Measurements from ENCODE around the gene TSPAN5.

TSPAN5 gene

GRCh38 chr4:98452091-98452490 lies 206.3 kb downstream of the TSPAN5 start:
- no peak for DNase-seq (ENCODE audit: low spot score)

GRCh38 chr4:98448908-98449307 lies 209.5 kb downstream of the TSPAN5 start:
- no peak for DNase-seq (ENCODE audit: low spot score)

- no peak for DNase-seq (ENCODE audit: low spot score)
These were observed 210.8 kb downstream of the TSPAN5 start for GRCh38 chr4:98447648-98448047.

GRCh38 chr4:98446499-98447375 lies 211.7 kb downstream of the TSPAN5 start:
- peak; percentile 40 for DNase-seq (ENCODE audit: low spot score)

- no peak for DNase-seq (ENCODE audit: low spot score)
These were observed 214.0 kb downstream of the TSPAN5 start for GRCh38 chr4:98444371-98444770.

GRCh38 chr4:98434816-98435215 lies 223.6 kb downstream of the TSPAN5 start:
- no peak for DNase-seq (ENCODE audit: low spot score)

GRCh38 chr4:98433691-98434090 lies 224.7 kb downstream of the TSPAN5 start:
- no peak for DNase-seq (ENCODE audit: low spot score)

GRCh38 chr4:98430708-98431403 lies 227.6 kb downstream of the TSPAN5 start:
- DNase-seq (ENCODE audit: low spot score), result peak; percentile 60

GRCh38 chr4:98423009-98423408 lies 235.4 kb downstream of the TSPAN5 start:
- DNase-seq (ENCODE audit: low spot score), result no peak

GRCh38 chr4:98421111-98421510 lies 237.3 kb downstream of the TSPAN5 start:
- no peak for DNase-seq (ENCODE audit: low spot score)

Data from AG08395 (cell line).